HG03558 (cell line): ENCODE results near the gene BUB1B.
"Not testable (repeated sequence)": the region's sequence is repeated elsewhere in the genome, so short reads cannot be mapped to it uniquely, and the experiment has no call there.

Source experiments
- ATAC-seq: cut with Tn5 transposase; IDR thresholded peaks from one replicate; pipeline ENCODE4 v1.9.1; 2021; ENCODE audit warnings: moderate number of reproducible peaks; ENCODE audit not compliant: unreplicated experiment; ENCODE audit errors: extremely low read depth

Gene BUB1B

GRCh38 chr15:40134885-40135284, 26.0 kb upstream of the BUB1B start:
- ATAC-seq, result no peak

- ATAC-seq, result not testable (repeated sequence)
Measured at GRCh38 chr15:40135846-40136450, 24.9 kb upstream of the BUB1B start.

GRCh38 chr15:40136470-40137302, 24.2 kb upstream of the BUB1B start:
- ATAC-seq, result no peak

- no peak for ATAC-seq
Measured at GRCh38 chr15:40137303-40138200, 23.3 kb upstream of the BUB1B start.

GRCh38 chr15:40138201-40138570, 22.7 kb upstream of the BUB1B start:
- ATAC-seq, result not testable (repeated sequence)

- ATAC-seq, result no peak
Measured at GRCh38 chr15:40142428-40142827, 18.4 kb upstream of the BUB1B start.

GRCh38 chr15:40146037-40146436, 14.8 kb upstream of the BUB1B start:
- ATAC-seq, result no peak

GRCh38 chr15:40149339-40149738, 11.5 kb upstream of the BUB1B start:
- no peak for ATAC-seq

- ATAC-seq, result no peak
Measured at GRCh38 chr15:40150163-40150925, 10.5 kb upstream of the BUB1B start.

- no peak for ATAC-seq
Measured at GRCh38 chr15:40151499-40151898, 9.4 kb upstream of the BUB1B start.

GRCh38 chr15:40151991-40152390, 8.9 kb upstream of the BUB1B start:
- ATAC-seq, result no peak

- not testable (repeated sequence) for ATAC-seq
Measured at GRCh38 chr15:40154821-40155220, 6.0 kb upstream of the BUB1B start.

GRCh38 chr15:40155270-40155910, 5.5 kb upstream of the BUB1B start:
- ATAC-seq, result no peak

- no peak for ATAC-seq
Measured at GRCh38 chr15:40157778-40158447, 3.0 kb upstream of the BUB1B start.

GRCh38 chr15:40160021-40160420, 848 bp upstream of the BUB1B start:
- no peak for ATAC-seq

GRCh38 chr15:40161693-40162391, 973 bp downstream of the BUB1B start:
- no peak for ATAC-seq

- no peak for ATAC-seq
Measured at GRCh38 chr15:40162552-40162951, 1.7 kb downstream of the BUB1B start.

GRCh38 chr15:40163657-40164416, 3.0 kb downstream of the BUB1B start:
- no peak for ATAC-seq
